ENCODE results near the gene INSL6. TPM values are rescaled to one million over a fixed set of nuclear protein-coding genes. Genes with fewer than 3 reads are reported as not detected.

The INSL6 gene, protein sequence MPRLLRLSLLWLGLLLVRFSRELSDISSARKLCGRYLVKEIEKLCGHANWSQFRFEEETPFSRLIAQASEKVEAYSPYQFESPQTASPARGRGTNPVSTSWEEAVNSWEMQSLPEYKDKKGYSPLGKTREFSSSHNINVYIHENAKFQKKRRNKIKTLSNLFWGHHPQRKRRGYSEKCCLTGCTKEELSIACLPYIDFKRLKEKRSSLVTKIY
- not detected in 2 replicates for total RNA-seq

DNA sequence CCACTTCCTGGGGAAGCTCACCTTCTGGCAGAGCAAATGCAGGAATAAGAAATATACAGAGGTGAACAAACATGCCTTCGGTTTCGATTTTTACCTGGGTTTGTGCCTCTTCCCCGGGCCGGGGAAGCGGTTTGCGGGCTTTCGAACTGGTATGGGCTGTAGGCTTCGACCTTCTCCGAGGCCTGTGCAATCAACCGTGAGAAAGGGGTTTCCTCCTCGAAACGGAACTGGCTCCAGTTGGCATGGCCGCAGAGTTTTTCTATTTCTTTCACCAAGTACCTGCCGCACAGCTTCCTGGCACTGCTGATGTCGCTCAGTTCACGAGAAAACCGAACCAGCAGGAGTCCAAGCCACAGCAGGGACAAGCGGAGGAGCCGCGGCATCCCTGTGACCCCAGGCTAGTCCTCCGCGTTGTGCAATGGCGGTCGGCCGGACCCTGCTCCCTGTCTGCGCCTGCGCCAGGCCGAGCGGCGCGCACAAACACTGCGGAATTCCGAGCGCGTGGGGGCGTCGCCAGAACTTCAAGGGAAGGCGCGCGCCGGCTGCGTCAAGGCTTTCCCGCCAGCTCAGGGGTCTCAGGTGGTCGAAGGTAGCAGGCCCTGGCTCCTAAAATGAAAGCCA lies at the start of gene INSL6:
INSL6 (minus strand) TSS at position 420 of the 621 bp plus-strand sequence; CDS start at position 383, 37 bp downstream.
- DNase-seq (ENCODE audit: low read depth), result no peak
- TF ChIP-seq, protein P1, sequence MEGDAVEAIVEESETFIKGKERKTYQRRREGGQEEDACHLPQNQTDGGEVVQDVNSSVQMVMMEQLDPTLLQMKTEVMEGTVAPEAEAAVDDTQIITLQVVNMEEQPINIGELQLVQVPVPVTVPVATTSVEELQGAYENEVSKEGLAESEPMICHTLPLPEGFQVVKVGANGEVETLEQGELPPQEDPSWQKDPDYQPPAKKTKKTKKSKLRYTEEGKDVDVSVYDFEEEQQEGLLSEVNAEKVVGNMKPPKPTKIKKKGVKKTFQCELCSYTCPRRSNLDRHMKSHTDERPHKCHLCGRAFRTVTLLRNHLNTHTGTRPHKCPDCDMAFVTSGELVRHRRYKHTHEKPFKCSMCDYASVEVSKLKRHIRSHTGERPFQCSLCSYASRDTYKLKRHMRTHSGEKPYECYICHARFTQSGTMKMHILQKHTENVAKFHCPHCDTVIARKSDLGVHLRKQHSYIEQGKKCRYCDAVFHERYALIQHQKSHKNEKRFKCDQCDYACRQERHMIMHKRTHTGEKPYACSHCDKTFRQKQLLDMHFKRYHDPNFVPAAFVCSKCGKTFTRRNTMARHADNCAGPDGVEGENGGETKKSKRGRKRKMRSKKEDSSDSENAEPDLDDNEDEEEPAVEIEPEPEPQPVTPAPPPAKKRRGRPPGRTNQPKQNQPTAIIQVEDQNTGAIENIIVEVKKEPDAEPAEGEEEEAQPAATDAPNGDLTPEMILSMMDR (conservative IDR thresholded peaks at IDR 0.05; ENCODE audit: low read depth, low read length), result no peak
- H3K4me3 ChIP-seq (ENCODE audit: low read depth, low read length), result no peak within 1 kb of the TSS

GRCh38 chr9:5231212-5231611 lies 45.8 kb upstream of the INSL6 start, which contains the start of gene INSL4:
TSS of gene INSL4 (plus strand) at chr9:5231419. CDS start at chr9:5231524, 105 bp downstream.
- H3K4me3 ChIP-seq (ENCODE audit: low read depth, low read length), result no peak within 1 kb of the TSS
- TF ChIP-seq, protein P1 (conservative IDR thresholded peaks at IDR 0.05; ENCODE audit: low read depth, low read length), result no peak
- no peak for DNase-seq (ENCODE audit: low read depth)

DNA sequence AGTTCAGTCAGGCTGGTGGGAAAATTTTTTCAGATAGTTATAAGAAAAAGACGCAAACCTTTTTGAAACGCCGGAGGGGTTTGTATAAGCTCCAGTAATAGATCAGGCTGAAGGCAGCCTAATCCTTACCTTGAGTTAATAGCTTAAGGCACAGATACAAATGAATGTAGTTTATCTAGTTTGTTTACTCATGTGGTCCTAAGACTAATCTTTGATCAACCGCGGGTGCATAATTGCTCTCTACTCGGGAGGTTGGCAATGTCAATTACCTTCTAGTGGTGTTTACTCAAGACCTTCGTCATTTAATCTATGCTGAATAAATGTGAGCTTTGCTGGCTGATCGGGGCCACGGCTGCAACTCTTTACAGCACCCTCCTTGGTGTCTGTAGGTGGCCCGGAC lies 45.1 kb upstream of the INSL6 start:
- TF ChIP-seq, protein P1 (conservative IDR thresholded peaks at IDR 0.05; ENCODE audit: low read depth, low read length), result no peak
- DNase-seq (ENCODE audit: low read depth), result no peak
- H3K4me3 ChIP-seq (ENCODE audit: low read depth, low read length), result no peak overlapping the region

DNA sequence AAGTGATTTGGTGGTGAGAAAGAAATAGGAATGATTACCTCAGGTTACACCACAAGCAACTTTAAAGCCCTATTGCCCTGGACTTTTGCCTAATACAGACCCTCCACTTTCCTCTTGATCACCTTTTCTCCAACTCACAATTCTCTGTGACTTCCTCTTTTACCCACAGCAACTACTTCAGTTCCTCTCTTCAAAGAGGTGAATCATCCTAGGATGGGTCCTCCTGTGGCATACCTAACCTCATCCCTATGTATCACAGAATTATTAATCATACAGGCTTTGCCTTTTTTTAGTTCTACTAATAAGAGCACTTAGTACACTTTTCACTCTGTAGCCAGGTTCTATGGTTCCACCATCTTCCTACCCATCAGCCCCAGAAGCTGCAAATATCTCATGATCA lies 19.6 kb upstream of the INSL6 start:
- TF ChIP-seq, protein P1 (conservative IDR thresholded peaks at IDR 0.05; ENCODE audit: low read depth, low read length), result no peak
- no peak for DNase-seq (ENCODE audit: low read depth)
- H3K4me3 ChIP-seq (ENCODE audit: low read depth, low read length), result no peak overlapping the region

DNA sequence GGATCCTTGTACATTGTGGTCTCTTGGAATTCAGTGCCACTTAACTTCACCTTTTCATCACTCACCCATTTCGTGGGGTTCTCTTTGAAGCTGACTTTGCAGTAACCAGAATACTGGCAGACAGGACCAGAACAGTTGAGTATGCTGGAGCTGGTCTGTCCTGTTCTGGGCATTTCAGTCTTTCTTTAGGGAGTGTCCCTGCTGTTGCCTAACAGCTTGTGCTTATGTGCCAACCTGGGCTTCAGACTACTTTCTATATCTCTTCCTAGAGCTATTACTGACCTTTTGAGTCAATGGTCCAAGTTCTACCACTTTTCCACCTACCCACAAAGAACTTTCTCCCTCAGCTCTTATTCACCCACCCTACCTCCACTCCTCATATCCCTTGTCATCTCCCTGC lies 10.0 kb upstream of the INSL6 start:
- no peak for DNase-seq (ENCODE audit: low read depth)
- H3K4me3 ChIP-seq (ENCODE audit: low read depth, low read length), result no peak overlapping the region
- TF ChIP-seq, protein P1 (conservative IDR thresholded peaks at IDR 0.05; ENCODE audit: low read depth, low read length), result no peak

DNA sequence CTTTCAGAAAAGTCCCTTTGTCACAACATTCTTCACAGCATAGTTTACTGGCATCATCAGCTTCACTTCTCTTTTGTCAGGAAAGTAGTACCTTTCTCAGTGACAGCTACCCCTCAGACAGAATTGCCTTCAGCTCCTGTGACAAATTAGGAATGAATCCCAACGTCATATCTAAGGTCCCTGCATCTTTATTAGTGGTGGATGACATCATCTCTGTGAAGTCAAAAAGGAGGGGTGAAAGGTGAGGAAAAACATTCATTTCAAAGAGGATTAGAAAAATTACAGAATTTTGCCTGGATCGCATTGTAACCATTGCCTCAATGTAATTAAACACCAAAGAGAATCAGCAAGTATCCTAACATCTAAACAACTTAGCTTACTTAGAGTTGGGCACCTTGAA lies 7.9 kb upstream of the INSL6 start:
- TF ChIP-seq, protein P1 (conservative IDR thresholded peaks at IDR 0.05; ENCODE audit: low read depth, low read length), result no peak
- no peak overlapping the region for H3K4me3 ChIP-seq (ENCODE audit: low read depth, low read length)
- DNase-seq (ENCODE audit: low read depth), result no peak

GRCh38 chr9:5191985-5192384 lies 6.5 kb upstream of the INSL6 start:
- TF ChIP-seq, protein P1 (conservative IDR thresholded peaks at IDR 0.05; ENCODE audit: low read depth, low read length), result no peak
- DNase-seq (ENCODE audit: low read depth), result no peak
- no peak overlapping the region for H3K4me3 ChIP-seq (ENCODE audit: low read depth, low read length)

Measured in epithelial cell of proximal tubule (primary cell).